GM12872 (cell line): Measurements from ENCODE around the gene UBQLN4.

ENCODE experiments used
- CTCF ChIP-seq: IDR thresholded peaks from 3 replicates; pipeline ENCODE4 v1.5.1; 2011; ENCODE audit warnings: low read depth, mild to moderate bottlenecking, low read length, moderate library complexity; ENCODE audit not compliant: insufficient read depth

The UBQLN4 gene

DNA sequence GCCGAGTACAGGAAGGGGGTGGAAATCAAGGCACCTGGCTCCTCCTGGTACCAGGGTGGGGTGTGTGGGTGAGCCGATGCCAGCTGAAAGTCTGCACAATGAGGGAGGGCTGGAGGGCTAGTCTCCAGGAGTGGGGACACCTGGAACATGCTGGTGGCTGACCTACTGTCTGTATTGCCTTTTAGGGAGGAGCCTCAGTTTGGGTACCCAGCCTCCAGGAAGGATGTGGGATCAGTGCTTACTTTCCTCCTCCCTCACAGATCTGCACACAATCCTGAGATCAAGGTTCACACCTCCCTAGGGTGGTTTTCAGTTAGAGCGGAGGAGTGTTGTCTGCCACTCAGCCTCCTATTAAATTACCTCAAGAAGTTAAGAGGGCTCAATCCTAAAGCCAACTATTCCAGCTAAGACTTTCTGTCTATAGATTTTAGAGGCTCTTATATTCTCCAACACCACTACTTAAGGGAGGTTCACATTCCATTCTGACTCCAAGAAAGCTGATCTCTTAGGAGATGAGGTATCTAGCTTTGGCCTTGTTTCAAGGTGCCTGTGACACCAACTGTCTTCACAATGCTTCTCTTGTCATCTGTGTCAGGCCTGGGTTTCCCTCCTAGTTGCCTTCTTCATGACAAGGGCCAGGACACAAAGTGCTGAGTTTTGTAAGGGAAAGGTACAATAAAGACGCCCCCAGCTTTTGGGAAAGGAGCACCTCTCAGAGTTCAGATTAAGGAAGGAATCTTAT, 48.6 kb downstream of the UBQLN4 start:
- no peak for TF ChIP-seq CTCF

GRCh38 chr1:156003923-156004188, 49.7 kb downstream of the UBQLN4 start:
- no peak for TF ChIP-seq CTCF

DNA sequence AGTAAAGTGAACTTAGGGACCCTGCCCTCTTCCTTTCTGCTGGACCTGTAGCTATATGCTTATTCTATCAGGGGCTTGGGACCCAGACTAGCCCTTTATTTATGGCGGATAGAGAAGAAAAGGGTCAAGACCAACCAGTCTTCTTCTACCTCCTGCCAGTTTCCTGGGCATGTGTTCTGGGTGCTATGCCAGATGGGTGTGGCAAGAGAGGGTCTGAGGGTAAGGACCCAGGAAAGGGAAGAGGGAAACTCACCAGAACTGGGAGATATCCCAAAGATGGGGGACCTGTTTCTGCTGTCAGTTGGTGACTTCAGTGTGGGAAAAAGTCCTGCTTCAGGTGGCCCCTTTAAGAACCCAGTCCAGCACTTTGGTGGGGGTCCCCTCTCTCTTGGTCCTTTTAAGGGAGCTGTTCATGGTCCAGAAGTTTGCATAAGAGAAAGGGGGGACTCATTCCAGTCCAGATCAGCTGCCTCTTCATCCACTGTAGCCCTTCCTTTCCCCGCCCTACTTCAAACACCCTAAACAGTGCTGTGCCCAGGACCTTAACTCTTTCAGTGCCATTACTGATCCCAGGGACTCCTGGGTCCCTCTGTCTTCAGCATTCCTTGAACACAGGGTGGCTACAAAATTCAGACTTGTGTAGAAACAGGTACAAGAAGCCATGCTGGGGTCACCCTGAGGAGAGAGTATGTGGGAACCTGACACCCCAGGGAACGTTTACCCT, 51.2 kb downstream of the UBQLN4 start:
- TF ChIP-seq CTCF, result no peak

DNA sequence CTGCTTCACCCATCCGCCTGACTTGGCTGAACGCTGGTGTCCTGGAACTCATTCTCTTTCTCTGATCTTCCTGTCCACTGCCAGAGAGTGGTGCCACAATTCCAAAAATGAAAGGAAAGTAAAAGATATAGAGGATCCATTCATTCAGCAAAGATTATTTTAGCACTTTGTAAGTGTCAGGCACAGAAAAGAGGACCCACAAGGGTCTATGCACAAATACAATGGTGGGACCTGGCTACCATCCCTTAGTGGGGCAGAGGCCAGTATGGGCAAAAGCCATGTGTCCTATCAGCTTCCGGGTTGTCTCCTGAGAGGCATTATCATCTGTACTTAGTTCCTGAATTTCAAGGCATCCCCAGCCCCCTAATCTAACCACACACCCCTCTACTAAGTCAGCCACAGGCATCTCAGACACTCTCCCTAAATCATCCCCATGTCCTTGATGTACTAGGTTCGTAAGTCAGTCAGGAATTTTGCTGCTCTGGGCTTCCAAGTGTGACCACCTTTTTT, 51.9 kb downstream of the UBQLN4 start:
- no peak for TF ChIP-seq CTCF

GRCh38 chr1:156001021-156001661, 52.5 kb downstream of the UBQLN4 start:
- TF ChIP-seq CTCF, result no peak

DNA sequence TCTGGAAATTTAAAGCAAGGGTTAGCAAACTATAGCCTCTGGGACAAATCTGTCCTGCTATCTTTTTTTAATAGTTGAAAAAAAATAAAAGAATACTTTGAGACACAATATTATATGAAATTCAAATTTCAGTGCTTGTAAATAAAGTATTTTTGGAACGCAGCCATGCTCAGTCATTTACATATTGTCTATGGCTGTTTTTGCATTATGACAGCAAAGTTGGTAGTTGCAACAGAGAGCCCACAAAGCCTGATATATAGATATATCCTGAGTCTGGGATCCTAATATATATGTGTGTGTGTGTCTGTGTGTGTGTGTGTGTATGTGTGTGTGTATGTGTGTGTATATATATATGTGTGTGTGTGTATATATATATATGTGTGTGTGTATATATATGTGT, 53.6 kb downstream of the UBQLN4 start:
- TF ChIP-seq CTCF, result no peak

DNA sequence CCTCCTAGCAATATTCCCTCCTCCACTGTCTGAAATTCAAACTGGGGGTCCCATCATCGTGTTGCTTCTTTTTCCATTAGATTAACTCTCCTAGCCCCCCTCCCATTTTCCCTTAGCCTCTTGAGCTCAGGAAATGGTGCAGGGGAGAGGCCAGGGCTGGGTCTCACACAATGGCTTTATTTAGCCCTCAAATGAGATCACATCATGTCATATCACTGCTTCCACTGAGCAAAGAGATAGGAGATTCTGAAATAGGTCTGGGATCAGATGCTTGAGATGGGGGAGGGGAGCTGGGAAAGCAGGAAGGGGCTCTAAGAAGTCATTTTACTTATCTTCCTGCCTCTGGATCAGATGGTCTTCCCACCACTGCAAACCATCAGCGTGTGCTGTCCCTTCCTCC, 57.4 kb downstream of the UBQLN4 start:
- no peak for TF ChIP-seq CTCF
